ENCODE results near the gene SRRM3. TPM values are rescaled to one million over a fixed set of nuclear protein-coding genes. Genes with fewer than 3 reads are reported as not detected.

SRRM3 gene
- total RNA-seq, 1 donor from 2014 or later = 2.5 TPM

GRCh38 chr7:76259124-76260093 lies 57.7 kb downstream of the SRRM3 start:
- Mint-ChIP-seq H3K27me3 (peaks cover 39% of the 10 kb centered on the region), H3K4me1 (ENCODE audit: low read depth) (peaks cover 2% of the 10 kb centered on the region), H3K9me3 (ENCODE audit: low read depth) (no peaks in the 10 kb centered on the region), H3K27ac (no peak overlapping the region), H3K4me3 (ENCODE audit: low read depth) (peak overlapping the region; percentile 41), H3K36me3 (ENCODE audit: insufficient read depth) (no peaks in the 10 kb centered on the region)
- DNase-seq (ENCODE audit: low spot score, unreplicated experiment) = no peak
- TF ChIP-seq CTCF (IDR thresholded peaks at IDR 0.05; ENCODE audit: unreplicated experiment) = no peak

GRCh38 chr7:76260171-76260703 lies 58.5 kb downstream of the SRRM3 start:
- Mint-ChIP-seq H3K4me3 (ENCODE audit: low read depth) (no peak overlapping the region), H3K27ac (no peak overlapping the region), H3K27me3 (peaks cover 35% of the 10 kb centered on the region), H3K9me3 (ENCODE audit: low read depth) (no peaks in the 10 kb centered on the region), H3K36me3 (ENCODE audit: insufficient read depth) (no peaks in the 10 kb centered on the region), H3K4me1 (ENCODE audit: low read depth) (peaks cover 2% of the 10 kb centered on the region)
- no peak for TF ChIP-seq CTCF (IDR thresholded peaks at IDR 0.05; ENCODE audit: unreplicated experiment)
- peak; percentile 50 for DNase-seq (ENCODE audit: low spot score, unreplicated experiment)

GRCh38 chr7:76261329-76261728 lies 59.6 kb downstream of the SRRM3 start:
- no peak for TF ChIP-seq CTCF (IDR thresholded peaks at IDR 0.05; ENCODE audit: unreplicated experiment)
- peaks cover 30% of the 10 kb centered on the region for H3K27me3 Mint-ChIP-seq
- H3K27ac Mint-ChIP-seq = no peak overlapping the region
- peaks cover 2% of the 10 kb centered on the region for H3K4me1 Mint-ChIP-seq (ENCODE audit: low read depth)
- no peak overlapping the region for H3K4me3 Mint-ChIP-seq (ENCODE audit: low read depth)
- no peaks in the 10 kb centered on the region for H3K36me3 Mint-ChIP-seq (ENCODE audit: insufficient read depth)
- no peak for DNase-seq (ENCODE audit: low spot score, unreplicated experiment)
- no peaks in the 10 kb centered on the region for H3K9me3 Mint-ChIP-seq (ENCODE audit: low read depth)

- no peak overlapping the region for H3K4me3 Mint-ChIP-seq (ENCODE audit: low read depth)
- no peak for DNase-seq (ENCODE audit: low spot score, unreplicated experiment)
- H3K9me3 Mint-ChIP-seq (ENCODE audit: low read depth) = no peaks in the 10 kb centered on the region
- H3K36me3 Mint-ChIP-seq (ENCODE audit: insufficient read depth) = no peaks in the 10 kb centered on the region
- H3K27me3 Mint-ChIP-seq = peaks cover 33% of the 10 kb centered on the region
- TF ChIP-seq CTCF (IDR thresholded peaks at IDR 0.05; ENCODE audit: unreplicated experiment) = no peak
- H3K4me1 Mint-ChIP-seq (ENCODE audit: low read depth) = peaks cover 2% of the 10 kb centered on the region
- H3K27ac Mint-ChIP-seq = no peak overlapping the region
Observed at GRCh38 chr7:76261931-76262330, 60.2 kb downstream of the SRRM3 start.

- peaks cover 30% of the 10 kb centered on the region for H3K27me3 Mint-ChIP-seq
- H3K9me3 Mint-ChIP-seq (ENCODE audit: low read depth) = no peaks in the 10 kb centered on the region
- no peaks in the 10 kb centered on the region for H3K36me3 Mint-ChIP-seq (ENCODE audit: insufficient read depth)
- no peak overlapping the region for H3K4me3 Mint-ChIP-seq (ENCODE audit: low read depth)
- peaks cover 2% of the 10 kb centered on the region for H3K4me1 Mint-ChIP-seq (ENCODE audit: low read depth)
- H3K27ac Mint-ChIP-seq = no peak overlapping the region
- peak; percentile 86 for TF ChIP-seq CTCF (IDR thresholded peaks at IDR 0.05; ENCODE audit: unreplicated experiment)
- peak; percentile 44 for DNase-seq (ENCODE audit: low spot score, unreplicated experiment)
Observed at GRCh38 chr7:76262683-76263402, 61.1 kb downstream of the SRRM3 start.
